Thyroid gland (tissue), 4 donors: ENCODE data around the gene PLCB3.

ENCODE experiments used
- CTCF ChIP-seq, 6 experiments: fragments of 200-600 bp in 3 of 6; fragments of 450-650 bp in 3 of 6; sonication (generic) in 3 of 6; IDR thresholded peaks; one replicate each; pipeline ENCODE4 v1.5.1; 2016 to 2019; ENCODE audit warnings: antibody characterized with exemption in 6 of 6, mild to moderate bottlenecking in 2 of 6, inconsistent platforms in 1 of 6, moderate library complexity in 1 of 6
- POLR2A ChIP-seq, 2 donors: fragments of 450-650 bp; IDR thresholded peaks; one replicate each; pipeline ENCODE4 v1.6.1; 2017; ENCODE audit warnings: antibody characterized with exemption in 2 of 2, mild to moderate bottlenecking in 2 of 2, moderate library complexity in 1 of 2

DNA sequence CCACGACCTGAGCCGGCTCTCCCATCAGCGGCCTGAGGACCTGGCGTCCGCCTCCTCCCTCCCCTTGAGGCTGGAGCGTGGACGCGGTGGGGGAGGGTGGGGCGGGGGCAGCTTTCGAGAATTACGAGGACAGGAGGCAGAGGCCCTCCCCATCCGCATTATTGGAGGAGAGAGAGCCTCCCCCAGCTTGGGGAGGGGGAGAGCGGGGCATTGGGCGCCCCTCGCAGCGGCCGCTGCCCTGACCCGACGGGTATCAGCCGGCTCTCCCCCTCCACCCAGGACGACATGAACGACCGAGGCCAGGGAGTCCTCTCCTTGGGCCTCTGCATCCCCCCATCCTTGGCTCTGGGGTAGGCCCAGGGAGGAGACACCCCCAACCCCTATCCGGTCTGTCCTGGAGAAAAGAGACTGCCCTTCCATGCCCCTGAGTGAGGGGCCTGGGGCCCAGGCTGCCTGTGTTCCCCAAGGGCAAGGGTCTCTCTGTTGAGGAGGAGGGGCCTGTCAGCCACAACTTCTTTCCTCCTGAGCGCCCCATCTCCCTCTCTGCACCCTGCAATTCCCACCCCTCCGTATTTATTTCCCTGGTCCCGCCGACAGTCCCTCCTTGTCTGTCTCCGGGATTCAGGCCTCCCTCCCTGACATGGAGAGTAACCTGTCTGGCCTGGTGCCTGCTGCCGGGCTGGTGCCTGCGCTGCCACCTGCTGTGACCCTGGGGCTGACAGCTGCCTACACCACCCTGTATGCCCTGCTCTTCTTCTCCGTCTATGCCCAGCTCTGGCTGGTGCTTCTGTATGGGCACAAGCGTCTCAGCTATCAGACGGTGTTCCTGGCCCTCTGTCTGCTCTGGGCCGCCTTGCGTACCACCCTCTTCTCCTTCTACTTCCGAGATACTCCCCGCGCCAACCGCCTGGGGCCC lies 34.8 kb downstream of the PLCB3 start:
- TF ChIP-seq POLR2A (IDR thresholded peaks at IDR 0.05) (no peak), CTCF (IDR thresholded peaks at IDR 0.05) (no peak)
